Kidney tubule cell (primary cell): ENCODE data around the gene FXR1.

ENCODE experiments used
- DNase-seq: peaks from one replicate; pipeline ENCODE4 v3.0.0-alpha.2; 2018; ENCODE audit warnings: low spot score

The FXR1 gene

DNA sequence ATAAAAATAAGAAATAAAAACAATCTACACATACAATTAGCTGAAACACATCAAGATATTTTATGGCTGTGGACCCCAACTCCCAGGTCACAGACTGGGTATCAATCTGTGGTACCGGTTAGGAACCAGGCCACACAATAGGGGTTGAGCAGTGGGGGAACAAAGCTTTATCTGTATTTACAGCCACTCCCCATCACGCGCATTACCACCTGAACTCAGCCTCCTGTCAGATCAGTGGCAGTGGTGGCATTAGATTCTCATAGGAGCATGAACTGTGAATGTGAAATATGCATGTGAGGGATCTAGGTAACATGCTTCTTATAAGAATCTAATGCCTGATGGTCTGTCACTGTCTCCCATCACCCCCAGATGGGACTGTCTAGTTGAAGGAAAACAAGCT is 94.8 kb downstream of the FXR1 start:
- DNase-seq: no peak

DNA sequence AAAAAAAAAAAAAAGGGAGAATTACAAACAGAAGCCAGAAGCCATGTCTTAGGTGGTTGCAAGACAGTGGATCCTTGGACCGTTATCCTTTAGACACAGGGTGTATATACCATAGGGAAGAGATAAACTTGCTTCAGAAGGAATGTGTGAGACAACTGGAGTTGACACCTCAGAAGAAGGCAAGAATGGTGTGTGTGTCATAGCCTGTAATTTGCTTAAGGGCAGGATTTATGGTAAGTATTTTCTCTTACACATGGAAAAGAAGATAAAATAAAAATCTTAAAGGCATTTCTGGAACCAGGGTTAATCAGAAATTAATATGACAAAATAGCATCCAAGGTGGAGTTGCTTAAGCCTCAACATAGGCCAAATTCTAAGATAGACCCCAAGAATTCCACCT is 96.3 kb downstream of the FXR1 start:
- DNase-seq: no peak

GRCh38 chr3:181009225-181009624 is 96.8 kb downstream of the FXR1 start:
- DNase-seq: no peak

DNA sequence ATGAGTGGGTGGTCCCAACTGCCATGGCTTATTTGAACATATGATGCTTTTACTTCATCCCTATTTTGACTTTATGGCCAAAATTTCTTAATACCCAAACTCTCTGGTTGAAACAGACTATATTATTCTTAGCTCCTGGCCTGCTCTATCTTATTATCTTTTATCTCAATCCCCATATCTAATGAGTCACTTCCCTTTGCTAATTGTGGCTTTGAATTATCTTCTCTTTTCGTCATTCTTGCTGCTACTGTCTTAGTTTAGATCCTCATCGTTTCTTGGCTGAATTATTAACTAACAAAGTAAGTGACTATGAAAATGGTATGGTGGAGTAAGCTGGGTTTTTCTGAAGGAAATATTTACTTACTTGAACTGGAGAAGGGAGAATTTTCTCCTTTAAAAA is 105.2 kb downstream of the FXR1 start:
- DNase-seq: no peak

DNA sequence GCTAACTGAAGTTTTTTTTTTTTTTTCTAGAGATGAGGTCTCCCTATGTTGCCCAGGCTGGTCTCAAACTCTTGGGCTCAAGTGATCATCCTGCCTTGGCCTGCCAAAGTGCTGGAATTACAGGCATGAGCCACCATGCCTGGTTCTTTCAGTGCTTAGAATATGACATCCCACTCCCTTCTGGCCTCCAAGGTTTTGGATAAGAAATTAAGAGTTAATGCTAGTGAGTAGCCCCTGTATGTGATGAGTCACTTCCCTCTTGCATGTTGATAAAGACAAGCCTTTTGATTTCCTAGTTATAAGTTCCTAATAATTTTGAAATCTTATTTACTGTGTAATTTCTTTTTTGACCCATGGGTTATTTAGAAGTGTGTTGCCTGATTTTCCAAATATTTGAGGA is 112.7 kb downstream of the FXR1 start:
- DNase-seq: no peak

DNA sequence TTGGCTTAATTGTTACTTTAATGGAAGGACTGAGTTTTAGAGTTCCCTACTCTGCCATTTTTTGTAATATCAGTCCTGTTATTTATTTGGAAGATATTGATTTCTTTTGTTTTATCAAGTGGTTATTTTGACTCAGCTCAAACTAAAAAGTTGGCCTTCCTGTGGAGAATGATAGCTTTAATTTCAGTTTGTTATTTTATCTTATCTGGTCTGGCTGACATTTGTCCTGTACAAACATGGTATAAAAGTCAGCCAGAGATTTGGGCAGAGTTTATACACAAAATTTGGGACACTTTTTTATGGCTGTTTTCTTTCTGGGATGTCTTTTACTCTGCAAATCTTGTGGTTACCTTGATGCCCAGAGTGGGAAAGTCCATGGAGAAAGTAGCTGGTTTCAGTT is 118.5 kb downstream of the FXR1 start:
- DNase-seq: no peak
